ENCODE results near the gene FBLN1. TPM values are rescaled to one million over a fixed set of nuclear protein-coding genes. Genes with fewer than 3 reads are reported as not detected.

FBLN1 gene
- total RNA-seq, 1 donor from 2014 or later, result not detected

DNA sequence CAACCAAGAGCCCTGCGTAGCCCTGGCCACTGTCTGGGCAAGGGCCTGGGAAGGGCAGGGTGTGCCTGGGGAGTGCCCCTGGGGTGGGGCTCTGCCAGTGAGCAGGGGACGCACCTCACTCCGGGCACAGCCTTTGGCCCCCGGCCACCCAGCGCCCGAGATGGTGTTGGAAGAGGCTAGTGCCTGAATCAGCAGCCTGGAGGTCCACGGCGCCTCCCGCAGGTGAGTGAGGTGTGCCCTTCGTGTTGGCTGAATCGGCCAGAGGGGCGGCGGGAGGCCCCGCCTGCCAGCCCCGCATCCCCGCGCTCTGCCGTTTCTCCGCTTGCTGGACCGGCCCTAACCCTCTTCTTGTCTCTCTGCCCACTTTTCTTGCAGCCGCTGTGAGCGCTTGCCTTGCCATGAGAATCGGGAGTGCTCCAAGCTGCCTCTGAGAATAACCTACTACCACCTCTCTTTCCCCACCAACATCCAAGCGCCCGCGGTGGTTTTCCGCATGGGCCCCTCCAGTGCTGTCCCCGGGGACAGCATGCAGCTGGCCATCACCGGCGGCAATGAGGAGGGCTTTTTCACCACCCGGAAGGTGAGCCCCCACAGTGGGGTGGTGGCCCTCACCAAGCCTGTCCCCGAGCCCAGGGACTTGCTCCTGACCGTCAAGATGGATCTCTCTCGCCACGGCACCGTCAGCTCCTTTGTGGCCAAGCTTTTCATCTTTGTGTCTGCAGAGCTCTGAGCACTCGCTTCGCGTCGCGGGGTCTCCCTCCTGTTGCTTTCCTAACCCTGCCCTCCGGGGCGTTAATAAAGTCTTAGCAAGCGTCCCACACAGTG lies 60.1 kb downstream of the FBLN1 start:
- Mint-ChIP-seq H3K4me3 (no peak overlapping the region), H3K36me3 (ENCODE audit: low read depth) (no peaks in the 10 kb centered on the region), H3K4me1 (no peaks in the 10 kb centered on the region), H3K27ac (no peak overlapping the region), H3K27me3 (peaks cover 24% of the 10 kb centered on the region), H3K9me3 (peaks cover 13% of the 10 kb centered on the region)
- no peak for DNase-seq
- CTCF ChIA-PET, result no interaction called here
- TF ChIP-seq, protein P1, sequence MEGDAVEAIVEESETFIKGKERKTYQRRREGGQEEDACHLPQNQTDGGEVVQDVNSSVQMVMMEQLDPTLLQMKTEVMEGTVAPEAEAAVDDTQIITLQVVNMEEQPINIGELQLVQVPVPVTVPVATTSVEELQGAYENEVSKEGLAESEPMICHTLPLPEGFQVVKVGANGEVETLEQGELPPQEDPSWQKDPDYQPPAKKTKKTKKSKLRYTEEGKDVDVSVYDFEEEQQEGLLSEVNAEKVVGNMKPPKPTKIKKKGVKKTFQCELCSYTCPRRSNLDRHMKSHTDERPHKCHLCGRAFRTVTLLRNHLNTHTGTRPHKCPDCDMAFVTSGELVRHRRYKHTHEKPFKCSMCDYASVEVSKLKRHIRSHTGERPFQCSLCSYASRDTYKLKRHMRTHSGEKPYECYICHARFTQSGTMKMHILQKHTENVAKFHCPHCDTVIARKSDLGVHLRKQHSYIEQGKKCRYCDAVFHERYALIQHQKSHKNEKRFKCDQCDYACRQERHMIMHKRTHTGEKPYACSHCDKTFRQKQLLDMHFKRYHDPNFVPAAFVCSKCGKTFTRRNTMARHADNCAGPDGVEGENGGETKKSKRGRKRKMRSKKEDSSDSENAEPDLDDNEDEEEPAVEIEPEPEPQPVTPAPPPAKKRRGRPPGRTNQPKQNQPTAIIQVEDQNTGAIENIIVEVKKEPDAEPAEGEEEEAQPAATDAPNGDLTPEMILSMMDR (IDR thresholded peaks at IDR 0.05), result no peak
- intact Hi-C loops (cut with micrococcal nuclease), result no loop called here
- no peak for ATAC-seq (ENCODE audit: low read depth)
- POLR2A ChIA-PET, result no interaction called here

DNA sequence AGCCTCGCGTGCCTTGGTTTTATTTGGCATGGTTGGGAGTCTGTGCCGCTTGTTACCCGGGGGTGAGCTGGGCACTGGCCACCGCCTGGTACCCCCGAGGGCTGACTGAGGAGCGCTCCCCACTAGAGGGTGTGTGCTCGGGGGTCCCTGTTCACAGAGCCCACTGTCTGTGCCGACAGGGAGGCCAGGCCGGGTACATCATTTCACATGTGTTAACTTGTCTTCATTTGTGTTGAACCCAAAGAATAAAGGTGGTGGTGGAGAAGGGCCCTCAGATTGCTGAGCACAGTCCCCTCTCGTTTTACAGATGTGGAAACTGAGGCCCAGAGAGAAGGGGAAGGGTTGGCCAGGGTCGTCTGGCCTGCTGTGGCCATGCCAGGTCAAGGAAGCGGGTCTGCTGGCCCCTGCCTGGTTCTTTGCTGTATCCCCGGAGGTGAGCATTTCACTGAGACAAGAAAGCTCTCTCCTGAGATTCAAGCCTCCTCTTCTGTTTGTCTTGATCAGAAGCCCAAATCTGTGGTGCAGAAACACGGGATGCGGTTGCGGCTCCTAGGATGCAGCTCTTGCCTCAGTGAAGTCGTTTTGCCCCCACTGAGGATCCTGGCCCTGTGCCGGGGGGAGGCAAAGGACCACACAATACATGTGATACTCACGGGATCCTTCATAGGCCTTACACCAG lies 60.8 kb downstream of the FBLN1 start:
- no peaks in the 10 kb centered on the region for H3K4me1 Mint-ChIP-seq
- H3K27me3 Mint-ChIP-seq, result peaks cover 26% of the 10 kb centered on the region
- ATAC-seq (ENCODE audit: low read depth) (no peak), DNase-seq (no peak)
- H3K36me3 Mint-ChIP-seq (ENCODE audit: low read depth), result no peaks in the 10 kb centered on the region
- POLR2A ChIA-PET, result no interaction called here
- no peak overlapping the region for H3K4me3 Mint-ChIP-seq
- peaks cover 13% of the 10 kb centered on the region for H3K9me3 Mint-ChIP-seq
- no peak overlapping the region for H3K27ac Mint-ChIP-seq
- CTCF ChIA-PET, result no interaction called here
- intact Hi-C loops (cut with micrococcal nuclease), result no loop called here
- TF ChIP-seq, protein P1 (IDR thresholded peaks at IDR 0.05), result no peak

DNA sequence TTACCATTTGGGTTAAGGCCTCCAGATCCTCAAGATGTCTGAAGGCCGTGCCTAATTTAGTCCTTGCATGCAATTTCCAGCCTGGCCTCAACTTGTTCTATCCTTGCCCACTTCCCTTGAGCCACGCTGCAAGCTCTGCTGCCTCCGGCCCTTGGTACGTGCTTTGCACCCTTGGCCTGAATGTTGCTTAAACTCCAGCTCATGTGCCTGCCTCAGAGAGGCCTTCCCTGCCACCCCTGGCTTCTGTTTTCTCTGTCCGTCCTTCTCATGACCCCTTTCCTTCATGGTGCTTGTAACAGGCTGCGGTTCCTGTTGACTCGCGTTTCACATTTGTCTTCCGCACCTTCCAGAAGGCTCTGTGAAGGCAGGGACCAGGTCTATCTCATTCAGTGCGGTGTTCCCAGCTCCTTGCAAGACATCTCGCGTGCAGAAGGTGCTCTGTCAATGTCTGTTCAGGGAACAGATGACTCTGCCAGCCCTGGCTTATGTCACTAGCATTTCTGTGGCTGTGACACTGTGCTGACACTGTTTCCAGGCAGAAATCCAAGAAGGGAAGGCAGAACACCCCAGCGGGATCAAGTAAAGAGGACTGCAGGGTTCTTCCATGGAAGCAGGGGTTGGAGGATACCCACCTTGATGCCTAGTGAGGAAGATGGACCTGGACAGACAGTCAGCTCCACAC lies 61.8 kb downstream of the FBLN1 start:
- ChIA-PET POLR2A (no interaction called here), CTCF (no interaction called here)
- H3K27me3 Mint-ChIP-seq, result peaks cover 26% of the 10 kb centered on the region
- no peak for DNase-seq
- H3K9me3 Mint-ChIP-seq, result peaks cover 13% of the 10 kb centered on the region
- H3K36me3 Mint-ChIP-seq (ENCODE audit: low read depth), result no peaks in the 10 kb centered on the region
- H3K27ac Mint-ChIP-seq, result no peak overlapping the region
- H3K4me3 Mint-ChIP-seq, result no peak overlapping the region
- TF ChIP-seq, protein P1 (IDR thresholded peaks at IDR 0.05), result no peak
- no peak for ATAC-seq (ENCODE audit: low read depth)
- no peaks in the 10 kb centered on the region for H3K4me1 Mint-ChIP-seq
- intact Hi-C loops (cut with micrococcal nuclease), result no loop called here

DNA sequence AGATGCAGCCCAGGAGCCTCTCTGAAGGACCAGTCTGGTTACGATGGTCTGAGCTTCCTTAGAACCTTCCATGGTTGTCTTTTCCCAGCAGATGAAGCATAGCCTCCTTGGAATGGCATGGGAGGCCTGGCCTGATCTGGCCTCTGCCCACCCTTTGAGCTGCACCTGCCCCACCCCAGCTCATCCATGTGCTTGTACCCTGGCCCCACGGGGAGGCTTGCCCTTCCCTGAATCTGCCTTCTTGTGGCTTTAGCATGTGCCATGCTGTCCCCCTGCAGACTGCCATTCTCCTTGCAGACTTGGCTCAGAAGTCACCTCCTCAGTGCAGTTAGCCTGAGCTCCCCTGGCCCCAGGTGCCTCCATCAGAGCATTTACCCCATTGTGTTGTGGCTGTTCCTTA lies 62.5 kb downstream of the FBLN1 start:
- CTCF ChIA-PET, result interaction anchor here (1.2 kb wide), 1 partner anchor 11 kb away, joined by 3 read pairs; no protein-coding TSS in a partner anchor
- no peaks in the 10 kb centered on the region for H3K36me3 Mint-ChIP-seq (ENCODE audit: low read depth)
- ATAC-seq (ENCODE audit: low read depth), result no peak
- no peaks in the 10 kb centered on the region for H3K4me1 Mint-ChIP-seq
- peaks cover 9% of the 10 kb centered on the region for H3K9me3 Mint-ChIP-seq
- TF ChIP-seq, protein P1 (IDR thresholded peaks at IDR 0.05), result no peak
- no peak overlapping the region for H3K27ac Mint-ChIP-seq
- POLR2A ChIA-PET, result no interaction called here
- DNase-seq, result no peak
- H3K27me3 Mint-ChIP-seq, result peaks cover 26% of the 10 kb centered on the region
- intact Hi-C loops (cut with micrococcal nuclease), result no loop called here
- H3K4me3 Mint-ChIP-seq, result no peak overlapping the region

DNA sequence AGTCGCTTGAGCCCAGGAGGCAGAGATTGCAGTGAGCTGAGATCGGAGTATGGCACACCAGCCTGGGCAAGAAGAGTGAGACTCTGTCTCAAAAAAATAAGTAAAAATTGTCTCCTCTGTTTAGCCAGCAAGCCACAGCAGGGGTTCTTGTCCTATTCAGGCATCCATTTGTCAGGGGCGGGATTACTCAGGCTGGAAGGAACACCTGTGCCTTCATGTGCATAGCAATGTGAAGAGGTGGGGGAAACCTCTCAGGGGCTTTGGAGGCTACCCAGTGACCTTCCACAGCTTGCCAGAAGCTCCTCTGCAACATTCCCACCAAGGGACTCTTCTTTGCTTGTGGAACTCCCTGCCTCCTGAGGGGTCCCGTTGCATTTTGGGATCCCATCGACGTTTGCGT lies 63.3 kb downstream of the FBLN1 start:
- no peak overlapping the region for H3K27ac Mint-ChIP-seq
- no peak overlapping the region for H3K4me3 Mint-ChIP-seq
- intact Hi-C loops (cut with micrococcal nuclease), result no loop called here
- TF ChIP-seq, protein P1 (IDR thresholded peaks at IDR 0.05), result no peak
- no peaks in the 10 kb centered on the region for H3K4me1 Mint-ChIP-seq
- ChIA-PET CTCF (interaction anchor here (1.2 kb wide), 1 partner anchor 12 kb away, joined by 3 read pairs; no protein-coding TSS in a partner anchor), POLR2A (no interaction called here)
- ATAC-seq (ENCODE audit: low read depth) (no peak), DNase-seq (no peak)
- peaks cover 3% of the 10 kb centered on the region for H3K36me3 Mint-ChIP-seq (ENCODE audit: low read depth)
- peaks cover 26% of the 10 kb centered on the region for H3K27me3 Mint-ChIP-seq
- H3K9me3 Mint-ChIP-seq, result peaks cover 8% of the 10 kb centered on the region

Data from activated B cell treated with CpG ODN at 0.5 μM for 24 hours (primary cell).